SIG-M5 (cell line): ENCODE results near the gene TRAPPC12.

Experiments used
- DNase-seq: peaks from one replicate; lab custom pipeline; 2025; lab: John Stamatoyannopoulos, UW

Gene TRAPPC12

GRCh38 chr2:3470166-3470651 lies 90.7 kb downstream of the TRAPPC12 start:
- no peak for DNase-seq

- DNase-seq = no peak
These were observed 91.6 kb downstream of the TRAPPC12 start for GRCh38 chr2:3470856-3471737.

- DNase-seq = no peak
These were observed 92.8 kb downstream of the TRAPPC12 start for GRCh38 chr2:3472296-3472695.

GRCh38 chr2:3472966-3473365 lies 93.5 kb downstream of the TRAPPC12 start:
- DNase-seq = no peak

- DNase-seq = no peak
These were observed 96.3 kb downstream of the TRAPPC12 start for GRCh38 chr2:3475771-3476170.

- DNase-seq = no peak
These were observed 97.0 kb downstream of the TRAPPC12 start for GRCh38 chr2:3476321-3476984.

GRCh38 chr2:3476985-3477327 lies 97.5 kb downstream of the TRAPPC12 start:
- no peak for DNase-seq

GRCh38 chr2:3478846-3479385 lies 99.4 kb downstream of the TRAPPC12 start:
- DNase-seq = no peak

GRCh38 chr2:3479430-3480320 lies 100.2 kb downstream of the TRAPPC12 start:
- DNase-seq = no peak

- DNase-seq = no peak
These were observed 101.0 kb downstream of the TRAPPC12 start for GRCh38 chr2:3480352-3481010.

GRCh38 chr2:3481011-3481400 lies 101.5 kb downstream of the TRAPPC12 start:
- DNase-seq = no peak

GRCh38 chr2:3481736-3482362 lies 102.4 kb downstream of the TRAPPC12 start:
- DNase-seq = no peak

- DNase-seq = no peak
These were observed 102.9 kb downstream of the TRAPPC12 start for GRCh38 chr2:3482363-3482821.

GRCh38 chr2:3483227-3483985 lies 103.9 kb downstream of the TRAPPC12 start:
- no peak for DNase-seq

- no peak for DNase-seq
These were observed 104.8 kb downstream of the TRAPPC12 start for GRCh38 chr2:3483986-3484960.

- no peak for DNase-seq
These were observed 105.7 kb downstream of the TRAPPC12 start for GRCh38 chr2:3485166-3485565.

GRCh38 chr2:3486047-3487027 lies 106.8 kb downstream of the TRAPPC12 start:
- DNase-seq = no peak

- DNase-seq = no peak
These were observed 107.5 kb downstream of the TRAPPC12 start for GRCh38 chr2:3487028-3487425.
